Brain pericyte (primary cell): ENCODE data around the gene ATP6AP1.

Experiments
- DNase-seq: peaks from one replicate; pipeline ENCODE4 v3.0.0-alpha.2; 2012; ENCODE audit warnings: low read depth, low spot score

The ATP6AP1 gene

GRCh38 chrX:154471839-154472684 is 43.6 kb downstream of the ATP6AP1 start:
- DNase-seq = no peak

GRCh38 chrX:154472685-154473632 is 44.5 kb downstream of the ATP6AP1 start:
- no peak for DNase-seq

DNA sequence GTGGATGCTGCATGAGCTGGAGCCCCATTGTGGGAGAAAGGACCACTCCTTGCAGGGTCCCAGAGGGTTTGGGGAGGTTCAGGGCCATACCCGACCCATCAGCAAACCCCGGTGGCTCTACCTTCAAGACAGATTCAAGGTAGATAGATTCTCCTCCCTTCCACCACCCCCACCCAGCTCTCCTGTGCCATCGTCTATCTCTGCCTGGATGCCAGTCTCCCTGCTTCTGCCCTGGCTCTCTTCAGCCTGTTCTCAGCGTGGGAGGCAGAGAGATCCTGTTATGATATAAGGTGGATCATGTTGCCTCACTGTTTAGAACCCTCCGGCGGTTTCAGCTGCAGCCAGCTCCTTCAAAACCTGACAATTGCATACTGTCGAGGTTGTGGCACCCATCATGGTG is 45.2 kb downstream of the ATP6AP1 start:
- no peak for DNase-seq

- DNase-seq = no peak
Measured at GRCh38 chrX:154476821-154477220, 48.3 kb downstream of the ATP6AP1 start.

DNA sequence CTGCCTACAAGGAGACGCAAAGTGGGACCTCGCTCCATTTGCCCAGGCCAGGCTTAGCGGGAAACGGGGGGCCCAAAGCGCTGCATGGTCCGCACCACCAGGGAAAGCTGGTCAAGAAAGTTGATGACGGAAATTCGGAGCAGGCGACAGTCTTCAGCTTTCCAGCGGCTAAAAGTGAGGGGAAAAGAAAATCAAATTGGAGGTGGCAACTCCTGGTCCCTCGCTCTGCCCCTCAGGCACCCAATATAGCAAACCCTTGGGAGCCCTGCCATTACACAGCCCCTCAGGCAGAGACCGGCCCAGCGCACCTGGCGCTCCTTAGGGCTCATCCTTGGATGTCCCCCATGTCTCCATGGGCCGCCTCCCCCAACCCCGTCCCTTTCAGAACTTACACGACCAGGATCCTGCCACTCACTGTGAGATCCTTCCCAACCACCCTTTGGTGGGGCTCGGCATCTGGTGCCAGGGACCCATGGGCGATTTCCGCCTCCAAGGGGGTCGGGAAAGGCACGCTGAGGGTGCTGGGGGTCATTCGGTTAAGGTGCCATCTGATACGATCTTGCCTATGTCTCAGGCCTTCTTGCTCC is 49.5 kb downstream of the ATP6AP1 start:
- no peak for DNase-seq

DNA sequence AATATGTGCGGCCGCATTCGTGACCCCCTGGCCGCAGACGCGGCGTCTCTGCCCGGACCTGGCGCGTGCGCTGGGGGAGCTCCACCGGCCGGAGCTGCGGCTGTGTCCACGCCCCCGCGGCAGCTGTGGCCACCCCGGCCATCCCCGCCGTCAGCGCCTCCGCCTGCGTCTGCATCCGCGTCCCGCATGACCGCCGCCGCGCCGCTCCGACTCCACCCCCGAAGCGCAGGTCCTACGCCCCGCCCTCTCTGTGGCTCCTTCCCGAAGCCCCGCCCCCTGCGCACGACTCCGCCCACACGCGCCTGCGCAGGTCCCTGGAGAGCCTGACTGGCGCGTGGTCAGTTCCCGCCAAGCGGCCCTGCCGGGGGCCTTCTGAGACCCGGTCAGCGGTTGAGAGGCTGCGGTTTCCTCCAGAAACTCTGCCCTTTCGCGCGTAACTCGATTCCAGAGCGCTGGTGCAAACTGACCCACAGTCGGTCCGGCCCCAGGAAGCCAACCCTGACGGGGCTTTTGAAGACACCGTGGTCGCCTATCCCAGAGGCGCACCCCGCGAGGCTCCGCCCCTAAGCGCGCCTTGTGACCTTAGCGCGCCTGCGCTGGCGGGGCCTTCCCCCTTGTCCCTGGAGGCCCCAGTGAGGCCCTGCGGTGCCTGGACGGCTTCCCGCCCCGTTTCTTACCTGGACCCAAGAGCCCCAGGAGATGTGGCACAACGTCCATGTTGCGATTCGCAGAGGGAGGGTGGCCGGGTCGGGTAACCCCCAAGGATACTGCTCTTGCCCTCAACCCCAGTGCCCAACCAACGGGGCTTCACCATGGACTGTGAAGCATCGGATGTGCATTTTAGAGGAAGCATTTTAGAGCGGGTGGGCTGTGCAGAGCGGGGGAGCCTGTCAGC is 50.5 kb downstream of the ATP6AP1 start, which contains the start of gene LAGE3:
Gene LAGE3 (minus strand): TSS at position 554 of the 895 bp plus-strand sequence. CDS start 366 bp downstream, at position 188.
- peak; percentile 74 for DNase-seq

GRCh38 chrX:154481195-154481594 is 52.7 kb downstream of the ATP6AP1 start:
- no peak for DNase-seq

- no peak for DNase-seq
Measured at GRCh38 chrX:154481911-154482601, 53.6 kb downstream of the ATP6AP1 start.

DNA sequence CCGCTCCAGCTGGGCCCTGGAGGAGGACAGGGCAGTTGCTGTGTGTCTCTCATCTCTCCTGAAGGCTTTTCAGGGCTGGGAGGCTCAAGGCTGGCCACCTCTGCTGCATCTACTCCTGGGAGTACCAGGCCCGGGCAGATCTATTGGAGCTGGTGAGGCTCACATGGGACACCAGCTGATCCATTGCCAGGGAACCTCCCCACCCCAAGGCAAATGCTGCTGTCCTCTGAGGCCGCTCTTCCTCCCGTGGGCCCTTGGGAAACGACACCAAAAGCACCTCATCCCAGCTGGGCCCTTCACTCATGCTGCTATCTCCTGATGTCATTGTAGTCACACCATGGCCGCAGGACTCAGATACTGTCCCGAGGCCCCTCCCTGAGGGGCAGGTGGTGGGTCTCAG is 54.3 kb downstream of the ATP6AP1 start:
- DNase-seq = no peak

GRCh38 chrX:154483325-154483724 is 54.8 kb downstream of the ATP6AP1 start:
- no peak for DNase-seq

DNA sequence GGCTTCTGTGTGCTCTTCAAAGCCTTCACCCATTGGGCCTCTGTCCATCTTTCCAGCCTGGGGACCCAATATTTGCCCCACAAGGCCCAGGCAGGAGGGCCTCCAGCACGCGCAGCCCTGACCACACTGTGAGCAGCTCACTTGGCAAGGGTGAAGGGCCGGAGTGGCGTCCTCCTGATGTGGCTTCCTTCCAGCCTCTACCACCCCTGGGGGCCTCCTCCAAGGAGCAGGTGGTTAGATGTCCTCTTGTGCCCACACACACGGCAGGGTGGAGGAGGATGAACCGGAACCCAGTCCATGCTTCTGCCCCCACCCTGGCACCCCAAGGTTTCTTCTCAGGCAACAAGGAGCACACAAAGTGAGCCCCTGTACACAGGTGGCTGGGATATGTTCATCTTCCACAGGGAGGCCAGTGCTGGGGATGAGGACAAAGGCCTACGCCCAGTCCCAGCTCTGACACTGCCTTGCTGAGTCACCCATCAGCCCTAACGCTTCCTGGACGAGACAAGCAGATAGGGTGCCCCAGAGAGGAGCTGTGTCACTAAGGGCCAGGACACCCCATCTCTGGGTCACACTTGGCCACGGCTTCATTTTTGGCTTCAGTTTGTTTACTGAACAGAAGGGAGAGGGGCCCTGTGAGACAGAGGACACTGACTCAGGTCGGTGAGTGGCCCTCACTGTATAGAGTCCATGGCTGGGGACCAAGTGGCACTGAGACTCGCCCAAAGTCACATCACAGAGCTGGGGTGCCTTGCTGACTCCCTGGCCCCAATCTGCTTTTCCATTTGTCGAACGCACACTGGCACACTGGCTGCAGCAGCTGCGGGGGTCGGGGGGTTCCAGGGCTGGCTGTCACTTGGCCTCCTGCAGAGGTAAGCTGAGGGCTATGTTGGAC is 56.0 kb downstream of the ATP6AP1 start:
- no peak for DNase-seq

GRCh38 chrX:154485150-154486051 is 56.9 kb downstream of the ATP6AP1 start:
- DNase-seq = no peak

DNA sequence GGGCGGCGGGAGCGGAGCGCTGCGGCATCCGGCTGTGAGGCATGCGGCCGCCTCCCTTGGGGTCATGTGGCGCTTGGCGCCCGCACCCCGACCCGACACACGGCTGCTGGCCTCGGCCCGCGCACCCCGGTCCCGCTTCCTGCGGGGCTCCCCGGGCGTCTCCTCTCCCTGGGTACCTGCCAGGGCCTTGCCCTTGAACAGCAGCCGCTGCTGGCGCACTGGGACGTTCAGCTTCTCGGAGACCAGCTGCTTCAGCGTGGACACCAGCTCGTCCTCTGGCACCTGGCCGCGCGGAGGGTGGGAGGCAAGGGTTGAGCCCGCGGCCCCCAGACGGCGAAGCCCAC is 57.5 kb downstream of the ATP6AP1 start:
- DNase-seq = no peak
